HG03108 (cell line): ENCODE measurements around the gene ALG14.
"Not testable (repeated sequence)": the region's sequence is repeated elsewhere in the genome, so short reads cannot be mapped to it uniquely, and the experiment has no call there.

Experiments
- ATAC-seq: cut with Tn5 transposase; IDR thresholded peaks from one replicate; pipeline ENCODE4 v1.9.1; 2021; ENCODE audit warnings: moderate library complexity; ENCODE audit not compliant: unreplicated experiment

Gene ALG14

GRCh38 chr1:95043141-95043980, 29.4 kb downstream of the ALG14 start:
- peak; percentile 89 for ATAC-seq

GRCh38 chr1:95042286-95042685, 30.5 kb downstream of the ALG14 start:
- no peak for ATAC-seq

GRCh38 chr1:95041491-95042165, 31.1 kb downstream of the ALG14 start:
- ATAC-seq = no peak

GRCh38 chr1:95040032-95040525, 32.7 kb downstream of the ALG14 start:
- no peak for ATAC-seq

GRCh38 chr1:95039360-95040031, 33.3 kb downstream of the ALG14 start:
- no peak for ATAC-seq

- ATAC-seq = no peak
Measured at GRCh38 chr1:95035536-95035935, 37.2 kb downstream of the ALG14 start.

- ATAC-seq = no peak
Measured at GRCh38 chr1:95034506-95034905, 38.2 kb downstream of the ALG14 start.

- no peak for ATAC-seq
Measured at GRCh38 chr1:95033843-95034242, 38.9 kb downstream of the ALG14 start.

- no peak for ATAC-seq
Measured at GRCh38 chr1:95029532-95029931, 43.2 kb downstream of the ALG14 start.

- no peak for ATAC-seq
Measured at GRCh38 chr1:95028954-95029353, 43.8 kb downstream of the ALG14 start.

- no peak for ATAC-seq
Measured at GRCh38 chr1:95027046-95027445, 45.7 kb downstream of the ALG14 start.

GRCh38 chr1:95023399-95024043, 49.2 kb downstream of the ALG14 start:
- ATAC-seq = no peak

- no peak for ATAC-seq
Measured at GRCh38 chr1:95022644-95022926, 50.2 kb downstream of the ALG14 start.

- ATAC-seq = no peak
Measured at GRCh38 chr1:95021805-95022643, 50.7 kb downstream of the ALG14 start.

GRCh38 chr1:95021119-95021518, 51.6 kb downstream of the ALG14 start:
- ATAC-seq = no peak

GRCh38 chr1:95019466-95019865, 53.3 kb downstream of the ALG14 start:
- ATAC-seq = not testable (repeated sequence)

- no peak for ATAC-seq
Measured at GRCh38 chr1:95018602-95019369, 54.0 kb downstream of the ALG14 start.

- no peak for ATAC-seq
Measured at GRCh38 chr1:95017775-95018174, 55.0 kb downstream of the ALG14 start.

GRCh38 chr1:95015076-95015475, 57.7 kb downstream of the ALG14 start:
- no peak for ATAC-seq
